Tibial nerve (tissue), 4 donors: ENCODE measurements around the gene GRM4. TPM values are rescaled to one million over a fixed set of nuclear protein-coding genes. Genes with fewer than 3 reads are reported as not detected.

ENCODE experiments used
- DNase-seq, 2 donors: peaks; one replicate each; pipeline ENCODE4 v3.0.0-alpha.2; 2019; ENCODE audit warnings: low spot score in 2 of 2
- H3K27ac ChIP-seq, 4 donors: fragments of 200-600 bp; sonication (generic) in 3 of 4; one replicate each; pipeline ENCODE4 v1.5.1; 2017 to 2019; ENCODE audit warnings: mild to moderate bottlenecking in 1 of 4
- H3K27me3 ChIP-seq, 2 donors: fragments of 200-600 bp; sonication (generic) in 1 of 2; one replicate each; pipeline versions ENCODE4 v1.5.1 to v1.6.0; 2017 to 2019
- H3K36me3 ChIP-seq, 3 donors: fragments of 200-600 bp; sonication (generic); one replicate each; pipeline ENCODE4 v1.5.1; 2018 to 2019
- H3K4me1 ChIP-seq, 4 donors: fragments of 200-600 bp; sonication (generic) in 3 of 4; one replicate each; pipeline ENCODE4 v1.5.1; 2017 to 2019
- H3K4me3 ChIP-seq, 4 donors: fragments of 200-600 bp; sonication (generic) in 3 of 4; one replicate each; pipeline ENCODE4 v1.5.1; 2017 to 2019; ENCODE audit warnings: mild to moderate bottlenecking in 1 of 4, moderate library complexity in 1 of 4
- H3K9me3 ChIP-seq, 4 donors: fragments of 200-600 bp; sonication (generic) in 3 of 4; one replicate each; pipeline ENCODE4 v1.5.1; 2017 to 2019
- CTCF ChIP-seq, 5 experiments: fragments of 200-600 bp in 3 of 5; fragments of 450-650 bp in 2 of 5; sonication (generic) in 3 of 5; IDR thresholded peaks; one replicate each; pipeline ENCODE4 v1.5.1; 2016 to 2019; ENCODE audit warnings: antibody characterized with exemption in 5 of 5, mild to moderate bottlenecking in 3 of 5, moderate library complexity in 2 of 5
- EP300 ChIP-seq, 2 donors: sonication (generic); formaldehyde crosslinking; IDR thresholded peaks; one replicate each; pipeline ENCODE4 v1.6.1; 2017; ENCODE audit warnings: antibody characterized with exemption in 2 of 2, mild to moderate bottlenecking in 1 of 2
- POLR2A ChIP-seq, 2 donors: fragments of 450-650 bp; IDR thresholded peaks; one replicate each; pipeline ENCODE4 v1.6.1; 2017; ENCODE audit warnings: antibody characterized with exemption in 2 of 2, mild to moderate bottlenecking in 2 of 2, moderate library complexity in 2 of 2
- WGBS, 2 donors: methylation state at CpG; one replicate each; pipeline ENCODE4 v1.1.5; 2018; 5-methylcytosine and 5-hydroxymethylcytosine counted together
- total RNA-seq, 4 donors: library from RNA; depleted of rRNA; stranded (reverse); fragments of >200 nt; gene quantifications; one replicate each; pipeline ENCODE4 v1.1.0, GENCODE V29; 2016

Gene GRM4
- total RNA-seq, 4 donors from 2014 or later: not detected

DNA sequence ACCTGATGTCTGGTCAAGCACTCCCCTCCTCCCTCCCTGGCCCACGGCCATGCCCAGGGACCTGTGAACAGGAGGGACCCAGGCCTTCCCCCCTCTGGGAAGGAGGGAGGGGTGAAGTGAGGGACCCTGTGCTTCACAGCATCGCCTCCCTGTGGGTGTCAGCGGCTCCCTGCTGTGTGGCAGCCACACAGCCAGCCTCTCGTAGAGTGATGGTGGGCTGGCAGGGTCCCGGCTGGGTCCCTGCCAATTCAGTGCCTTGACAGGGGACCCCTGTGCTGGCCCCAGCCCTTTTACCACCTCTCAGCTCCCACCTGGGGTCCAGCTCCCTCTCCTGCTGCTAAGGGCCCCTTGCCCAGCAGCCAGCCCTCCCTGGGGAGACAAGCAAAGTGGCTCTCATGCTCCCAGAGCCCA lies 31.3 kb upstream of the GRM4 start:
- H3K27ac ChIP-seq: no peak overlapping the region
- H3K36me3 ChIP-seq: no peaks in the 10 kb centered on the region
- no peak overlapping the region for H3K4me3 ChIP-seq
- WGBS, 2 donors: 86 to 87% methylated on average over 5 of the region's 5 CpGs
- no peaks in the 10 kb centered on the region for H3K9me3 ChIP-seq
- H3K27me3 ChIP-seq: no peaks in the 10 kb centered on the region
- TF ChIP-seq EP300 (IDR thresholded peaks at IDR 0.05) (no peak), POLR2A (IDR thresholded peaks at IDR 0.05) (no peak), CTCF (IDR thresholded peaks at IDR 0.05) (no peak)
- DNase-seq: no peak
- H3K4me1 ChIP-seq: no peaks in the 10 kb centered on the region

- H3K4me3 ChIP-seq: no peak overlapping the region
- H3K9me3 ChIP-seq: no peaks in the 10 kb centered on the region
- TF ChIP-seq POLR2A (IDR thresholded peaks at IDR 0.05) (no peak), CTCF (IDR thresholded peaks at IDR 0.05) (no peak), EP300 (IDR thresholded peaks at IDR 0.05) (no peak)
- no peak for DNase-seq
- no peaks in the 10 kb centered on the region for H3K36me3 ChIP-seq
- no peaks in the 10 kb centered on the region for H3K27me3 ChIP-seq
- WGBS, 2 donors: 78 to 81% methylated on average over 9 of the region's 9 CpGs
- no peak overlapping the region for H3K27ac ChIP-seq
- no peaks in the 10 kb centered on the region for H3K4me1 ChIP-seq
Measured at GRCh38 chr6:34176261-34177031, 30.6 kb upstream of the GRM4 start.

DNA sequence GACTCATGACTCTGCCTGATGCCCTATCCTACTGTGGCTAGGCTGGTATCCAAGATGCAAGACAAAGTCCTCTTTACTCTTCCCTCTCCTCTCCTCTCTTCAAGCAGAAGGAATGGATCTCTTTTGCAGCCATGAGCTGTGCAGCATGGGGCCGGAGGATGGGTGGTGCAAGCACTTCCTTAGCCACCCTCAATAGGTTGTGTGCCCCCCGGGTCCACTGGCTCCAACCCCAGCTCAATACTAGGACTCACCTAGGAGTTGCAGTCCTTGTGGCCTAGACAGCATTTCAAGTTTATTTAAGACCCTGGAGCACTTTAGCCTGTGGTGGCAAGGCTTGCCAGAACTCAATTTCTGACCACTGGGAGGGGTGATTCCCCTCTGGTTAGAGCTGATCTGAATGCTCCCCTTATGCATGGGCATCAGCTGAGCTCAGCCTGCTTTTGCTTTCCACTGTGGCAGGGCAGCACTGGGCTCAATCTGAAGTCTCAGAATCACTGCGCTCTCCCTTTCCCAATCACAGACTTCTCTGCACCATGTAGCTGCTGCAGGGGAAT lies 29.0 kb upstream of the GRM4 start:
- no peaks in the 10 kb centered on the region for H3K27me3 ChIP-seq
- H3K9me3 ChIP-seq: no peaks in the 10 kb centered on the region
- H3K4me1 ChIP-seq: no peaks in the 10 kb centered on the region
- WGBS, 2 donors: 79 to 82% methylated on average over 3 of the region's 3 CpGs
- no peak overlapping the region for H3K27ac ChIP-seq
- DNase-seq: no peak
- H3K36me3 ChIP-seq: no peaks in the 10 kb centered on the region
- no peak for TF ChIP-seq CTCF (IDR thresholded peaks at IDR 0.05)
- no peak for TF ChIP-seq POLR2A (IDR thresholded peaks at IDR 0.05)
- no peak for TF ChIP-seq EP300 (IDR thresholded peaks at IDR 0.05)
- no peak overlapping the region for H3K4me3 ChIP-seq

DNA sequence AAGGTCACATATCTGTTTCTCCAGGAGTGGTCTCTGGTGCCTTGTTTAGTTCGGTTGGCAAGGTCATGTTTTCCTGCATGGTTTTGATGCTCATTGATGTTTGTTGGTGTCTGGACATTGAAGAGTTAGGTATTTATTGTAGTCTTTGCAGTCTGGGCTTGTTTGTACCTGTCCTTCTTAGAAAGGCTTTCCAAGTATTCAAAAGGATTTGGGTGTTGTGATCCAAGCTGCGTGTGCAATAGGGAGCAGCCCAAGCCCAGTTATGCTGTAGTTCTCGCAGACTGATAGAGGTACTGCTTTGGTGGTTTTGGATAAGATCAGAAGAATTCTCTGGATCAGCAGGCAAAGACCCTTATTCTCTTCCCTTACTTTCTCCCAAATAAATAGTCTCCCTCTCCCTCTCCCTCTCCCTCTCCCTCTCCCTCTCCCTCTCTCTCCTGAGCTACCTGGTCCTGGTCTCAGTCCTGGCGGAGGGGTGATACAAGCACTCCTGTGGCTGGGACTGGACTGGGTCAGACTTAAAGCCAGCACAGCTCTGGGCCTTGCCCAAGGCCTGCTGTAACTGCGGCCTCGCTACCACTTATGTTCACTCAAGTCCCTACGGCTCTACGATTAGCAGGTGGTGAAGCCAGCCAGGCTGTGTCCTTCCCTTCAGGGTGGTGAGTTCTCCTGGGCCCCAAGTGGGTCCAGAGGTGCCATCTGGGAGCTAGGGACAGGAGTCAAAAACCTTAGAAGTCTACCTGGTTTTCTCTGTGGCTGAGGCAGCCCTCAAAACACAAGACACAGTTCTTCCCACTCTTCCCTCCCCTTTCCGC lies 27.3 kb upstream of the GRM4 start:
- Histone ChIP-seq H3K36me3 (no peaks in the 10 kb centered on the region), H3K4me3 (no peak overlapping the region), H3K9me3 (no peaks in the 10 kb centered on the region), H3K27me3 (no peaks in the 10 kb centered on the region), H3K4me1 (no peaks in the 10 kb centered on the region), H3K27ac (no peak overlapping the region)
- no peak for TF ChIP-seq POLR2A (IDR thresholded peaks at IDR 0.05)
- TF ChIP-seq EP300 (IDR thresholded peaks at IDR 0.05): no peak
- TF ChIP-seq CTCF (IDR thresholded peaks at IDR 0.05): no peak
- DNase-seq: no peak
- WGBS, 2 donors: 76 to 80% methylated on average over 8 of the region's 9 CpGs

- TF ChIP-seq POLR2A (IDR thresholded peaks at IDR 0.05): no peak
- TF ChIP-seq EP300 (IDR thresholded peaks at IDR 0.05): no peak
- no peak for TF ChIP-seq CTCF (IDR thresholded peaks at IDR 0.05)
- H3K4me1 ChIP-seq: no peaks in the 10 kb centered on the region
- H3K9me3 ChIP-seq: no peaks in the 10 kb centered on the region
- WGBS, 2 donors: 48 to 49% methylated on average over 4 of the region's 4 CpGs
- no peak overlapping the region for H3K27ac ChIP-seq
- H3K27me3 ChIP-seq: no peaks in the 10 kb centered on the region
- H3K4me3 ChIP-seq: no peak overlapping the region
- DNase-seq: no peak
- no peaks in the 10 kb centered on the region for H3K36me3 ChIP-seq
Measured at GRCh38 chr6:34170346-34170745, 24.5 kb upstream of the GRM4 start.
